HG03439 (cell line): Measurements from ENCODE around the gene TRPM4.
A peak's percentile ranks its signal among the peaks of the same experiment; 100 is the strongest.
"Not testable (repeated sequence)": the region's sequence is repeated elsewhere in the genome, so short reads cannot be mapped to it uniquely, and the experiment has no call there.

Experiments
- ATAC-seq: cut with Tn5 transposase; IDR thresholded peaks from one replicate; pipeline ENCODE4 v1.9.1; 2021; ENCODE audit warnings: mild to moderate bottlenecking, moderate library complexity; ENCODE audit not compliant: unreplicated experiment

The TRPM4 gene

GRCh38 chr19:49126575-49126974 is 31.0 kb upstream of the TRPM4 start:
- ATAC-seq = no peak

GRCh38 chr19:49127225-49127624 is 30.4 kb upstream of the TRPM4 start:
- not testable (repeated sequence) for ATAC-seq

- peak; percentile 86 for ATAC-seq
Measured at GRCh38 chr19:49127674-49128544, 29.7 kb upstream of the TRPM4 start.

- no peak for ATAC-seq
Measured at GRCh38 chr19:49128545-49129237, 28.9 kb upstream of the TRPM4 start.

- no peak for ATAC-seq
Measured at GRCh38 chr19:49129238-49129583, 28.4 kb upstream of the TRPM4 start.

- ATAC-seq = no peak
Measured at GRCh38 chr19:49130325-49130724, 27.3 kb upstream of the TRPM4 start.

- ATAC-seq = no peak
Measured at GRCh38 chr19:49132974-49133609, 24.5 kb upstream of the TRPM4 start.

- no peak for ATAC-seq
Measured at GRCh38 chr19:49133621-49134454, 23.8 kb upstream of the TRPM4 start.

- no peak for ATAC-seq
Measured at GRCh38 chr19:49135686-49136085, 21.9 kb upstream of the TRPM4 start.

GRCh38 chr19:49136771-49137171 is 20.8 kb upstream of the TRPM4 start:
- no peak for ATAC-seq

GRCh38 chr19:49140951-49141350 is 16.6 kb upstream of the TRPM4 start:
- no peak for ATAC-seq

GRCh38 chr19:49141352-49141751 is 16.2 kb upstream of the TRPM4 start:
- ATAC-seq = no peak

- peak; percentile 50 for ATAC-seq
Measured at GRCh38 chr19:49142866-49143335, 14.7 kb upstream of the TRPM4 start.

- ATAC-seq = no peak
Measured at GRCh38 chr19:49145573-49146407, 11.8 kb upstream of the TRPM4 start.

- ATAC-seq = not testable (repeated sequence)
Measured at GRCh38 chr19:49146408-49146770, 11.2 kb upstream of the TRPM4 start.

- ATAC-seq = no peak
Measured at GRCh38 chr19:49148044-49148682, 9.4 kb upstream of the TRPM4 start.

GRCh38 chr19:49148784-49149651 is 8.6 kb upstream of the TRPM4 start:
- ATAC-seq = no peak

GRCh38 chr19:49149652-49150105 is 7.9 kb upstream of the TRPM4 start:
- ATAC-seq = no peak
